BJ (cell line): ENCODE data around the gene CNOT4. TPM values are rescaled to one million over a fixed set of nuclear protein-coding genes. Genes with fewer than 3 reads are reported as not detected.

Source experiments
- CTCF ChIA-PET: fragments of 350-600 bp; formaldehyde crosslinking; extraction: SDS; loops from one replicate; lab custom pipeline; 2021; ENCODE audit warnings: antibody characterized with exemption, inconsistent platforms; lab: Yijun Ruan, JAX
- POLR2A ChIA-PET: fragments of 300-600 bp; sonication (Branson Sonifier 250); formaldehyde crosslinking; extraction: SDS; loops from one replicate; lab custom pipeline; 2021; ENCODE audit warnings: antibody characterized with exemption; lab: Charles Lee
- DNase-seq: peaks from one replicate; pipeline ENCODE4 v3.0.0-alpha.2; 2011; ENCODE audit warnings: low read depth
- H3K27me3 ChIP-seq: 2 replicates; pipeline ENCODE4 v1.6.0; 2011; ENCODE audit warnings: low read length; ENCODE audit not compliant: control insufficient read depth, insufficient read depth
- H3K36me3 ChIP-seq: 2 replicates; pipeline ENCODE4 v1.5.1; 2011; ENCODE audit warnings: low read length; ENCODE audit not compliant: control insufficient read depth, insufficient read depth
- H3K4me3 ChIP-seq: 2 replicates; pipeline ENCODE4 v1.5.1; 2011; ENCODE audit warnings: low read depth, mild to moderate bottlenecking, control low read depth, low read length
- polyA plus RNA-seq: library from polyadenylated mRNA; depleted of rRNA; stranded (reverse); fragments of >200 nt; gene quantifications from 2 replicates; pipeline ENCODE4 v1.2.3, GENCODE V29; 2011; rRNA removed
- TF ChIP-seq, protein P1 (sequence below): IDR thresholded peaks from 2 replicates; pipeline ENCODE4 v1.5.1; 2011; ENCODE audit warnings: low read depth, mild to moderate bottlenecking, control low read depth, inconsistent platforms, low read length, moderate library complexity; ENCODE audit not compliant: insufficient read depth

Gene CNOT4
- polyA plus RNA-seq, 1 experiment = 11.0 TPM

DNA sequence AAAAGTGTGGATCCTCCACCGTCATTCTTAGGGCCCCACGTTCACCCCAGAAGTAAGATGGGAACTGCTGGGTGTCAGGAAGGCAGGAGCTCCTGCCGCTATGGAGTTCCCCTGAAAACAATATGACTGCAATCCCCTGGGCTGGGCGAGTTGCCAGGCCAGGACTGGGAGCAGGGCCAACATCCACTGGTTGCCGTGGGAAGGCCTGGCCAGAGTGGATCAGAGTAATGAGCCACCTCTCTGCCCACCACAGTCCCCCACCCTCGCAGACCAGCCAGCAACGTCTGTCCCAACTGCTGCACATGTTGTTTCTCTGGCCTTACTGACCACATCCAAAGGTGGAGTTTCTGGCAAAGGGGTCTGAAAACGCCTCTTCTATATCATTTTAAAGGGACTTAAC, 189.6 kb downstream of the CNOT4 start:
- Histone ChIP-seq H3K27me3 (peaks cover 5% of the 10 kb centered on the region), H3K4me3 (no peak overlapping the region), H3K36me3 (no peaks in the 10 kb centered on the region)
- ChIA-PET CTCF (no interaction called here), POLR2A (no interaction called here)
- no peak for DNase-seq
- TF ChIP-seq, protein P1, sequence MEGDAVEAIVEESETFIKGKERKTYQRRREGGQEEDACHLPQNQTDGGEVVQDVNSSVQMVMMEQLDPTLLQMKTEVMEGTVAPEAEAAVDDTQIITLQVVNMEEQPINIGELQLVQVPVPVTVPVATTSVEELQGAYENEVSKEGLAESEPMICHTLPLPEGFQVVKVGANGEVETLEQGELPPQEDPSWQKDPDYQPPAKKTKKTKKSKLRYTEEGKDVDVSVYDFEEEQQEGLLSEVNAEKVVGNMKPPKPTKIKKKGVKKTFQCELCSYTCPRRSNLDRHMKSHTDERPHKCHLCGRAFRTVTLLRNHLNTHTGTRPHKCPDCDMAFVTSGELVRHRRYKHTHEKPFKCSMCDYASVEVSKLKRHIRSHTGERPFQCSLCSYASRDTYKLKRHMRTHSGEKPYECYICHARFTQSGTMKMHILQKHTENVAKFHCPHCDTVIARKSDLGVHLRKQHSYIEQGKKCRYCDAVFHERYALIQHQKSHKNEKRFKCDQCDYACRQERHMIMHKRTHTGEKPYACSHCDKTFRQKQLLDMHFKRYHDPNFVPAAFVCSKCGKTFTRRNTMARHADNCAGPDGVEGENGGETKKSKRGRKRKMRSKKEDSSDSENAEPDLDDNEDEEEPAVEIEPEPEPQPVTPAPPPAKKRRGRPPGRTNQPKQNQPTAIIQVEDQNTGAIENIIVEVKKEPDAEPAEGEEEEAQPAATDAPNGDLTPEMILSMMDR = no peak

DNA sequence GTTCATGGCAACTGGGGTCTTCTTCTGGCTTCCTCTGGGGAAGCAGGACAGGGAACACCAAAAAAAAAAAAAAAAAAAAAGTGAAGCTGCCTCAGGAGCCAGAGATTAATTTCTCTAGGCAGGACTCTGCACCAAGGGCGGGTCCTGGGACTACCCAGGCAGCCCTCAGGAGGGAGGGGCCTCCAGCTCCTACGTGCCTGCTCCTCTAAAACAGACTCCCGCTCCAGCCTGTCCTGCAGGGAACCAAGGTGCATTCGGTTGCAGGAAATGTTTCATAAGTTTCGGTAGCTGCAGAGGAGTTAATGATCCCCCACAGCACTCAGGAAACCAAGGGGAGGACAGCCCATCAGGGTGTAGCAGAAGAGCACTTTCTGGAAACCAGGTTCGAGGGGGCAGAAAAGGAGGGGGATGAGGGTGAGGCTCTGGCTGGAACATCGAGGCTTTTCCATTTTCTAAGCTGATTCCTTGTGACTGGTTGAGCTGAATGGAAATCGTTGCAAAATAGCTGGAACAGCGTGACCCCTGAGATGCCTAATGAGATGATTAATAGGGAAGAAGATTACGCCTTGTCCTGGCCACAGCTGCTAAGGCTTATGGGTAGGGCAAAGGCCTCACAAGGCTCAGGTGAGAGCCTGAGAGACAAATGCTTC, 192.1 kb downstream of the CNOT4 start:
- ChIA-PET CTCF (interaction anchor here (1.1 kb wide), 1 partner anchor 43 kb away, joined by 3 read pairs; no protein-coding TSS in a partner anchor), POLR2A (no interaction called here)
- peaks cover 6% of the 10 kb centered on the region for H3K27me3 ChIP-seq
- no peak overlapping the region for H3K4me3 ChIP-seq
- TF ChIP-seq, protein P1 = no peak
- DNase-seq = no peak
- H3K36me3 ChIP-seq = no peaks in the 10 kb centered on the region

- Histone ChIP-seq H3K27me3 (peaks cover 3% of the 10 kb centered on the region; the same call in 1 of the 2 replicates), H3K36me3 (no peaks in the 10 kb centered on the region), H3K4me3 (no peak overlapping the region)
- no peak for DNase-seq
- ChIA-PET POLR2A (no interaction called here), CTCF (no interaction called here)
- TF ChIP-seq, protein P1 = no peak
These were observed 193.1 kb downstream of the CNOT4 start for GRCh38 chr7:135316648-135317313.

DNA sequence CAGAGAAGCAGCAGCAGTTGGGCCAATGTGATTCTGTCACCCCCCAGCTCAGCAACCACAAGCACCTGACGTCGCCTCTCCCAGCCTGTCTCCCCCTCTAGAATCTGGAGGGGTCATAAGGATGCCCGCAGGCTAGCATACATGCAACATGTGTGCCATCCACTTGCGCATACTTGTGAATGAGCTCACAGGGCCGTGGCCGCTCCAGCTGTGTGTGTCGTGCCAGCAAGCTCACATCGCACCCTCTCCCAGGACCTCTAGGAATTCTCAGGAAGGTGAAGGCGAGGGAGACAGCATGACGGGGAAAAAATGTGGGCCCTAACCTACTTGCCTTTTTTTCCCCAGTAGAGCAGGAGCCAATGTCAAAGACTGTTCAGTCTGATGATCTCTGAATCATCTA, 195.9 kb downstream of the CNOT4 start:
- no peak for DNase-seq
- ChIA-PET POLR2A (no interaction called here), CTCF (interaction anchor here (0.5 to 0.8 kb wide), 2 partner anchors 42 to 88 kb away, joined by 3 read pairs; no protein-coding TSS in a partner anchor)
- no peaks in the 10 kb centered on the region for H3K36me3 ChIP-seq
- TF ChIP-seq, protein P1 = no peak
- H3K27me3 ChIP-seq = peaks cover 3% of the 10 kb centered on the region; the same call in 1 of the 2 replicates
- H3K4me3 ChIP-seq = no peak overlapping the region

Other genes with a start within 250 kb of the CNOT4 start
- 27.2 and 38.0 TPM in 2 replicates for gene NUP205, start 47.8 kb upstream of the CNOT4 start, polyA plus RNA-seq
- 17.0 and 37.2 TPM in 2 replicates for gene STMP1, start 152.4 kb upstream of the CNOT4 start, polyA plus RNA-seq
- gene SLC13A4, start 218.1 kb upstream of the CNOT4 start, polyA plus RNA-seq = 0.04 TPM in 2 replicates
- 2.0 and 2.1 TPM in 2 replicates for gene FAM180A, start 238.7 kb upstream of the CNOT4 start, polyA plus RNA-seq